ENCODE measurements around the gene FEM1B.

FEM1B gene

GRCh38 chr15:68334661-68335124, 57.1 kb downstream of the FEM1B start:
- no peak overlapping the region for H3K9ac ChIP-seq (ENCODE audit: low read depth, low read length)
- H3K4me1 ChIP-seq (ENCODE audit: insufficient read depth, low read length): peaks cover 23% of the 10 kb centered on the region; the same call in 1 of the 2 replicates

GRCh38 chr15:68335251-68335650, 57.7 kb downstream of the FEM1B start:
- Histone ChIP-seq H3K4me1 (ENCODE audit: insufficient read depth, low read length) (peaks cover 18% of the 10 kb centered on the region; the same call in 1 of the 2 replicates), H3K36me3 (ENCODE audit: insufficient read depth, low read depth, low read length) (no peaks in the 10 kb centered on the region), H3K9me3 (ENCODE audit: insufficient read depth, low read depth, low read length) (no peaks in the 10 kb centered on the region), H3K4me3 (ENCODE audit: low read length) (no peak overlapping the region), H3K27me3 (ENCODE audit: insufficient read depth, low read length) (peaks cover 5% of the 10 kb centered on the region; the same call in 1 of the 2 replicates), H3K27ac (ENCODE audit: low read length) (no peak overlapping the region), H3K9ac (ENCODE audit: low read depth, low read length) (no peak overlapping the region)

More at GRCh38 chr15:68334661-68335124, 57.1 kb downstream of the FEM1B start:
- H3K4me3 ChIP-seq (ENCODE audit: low read length): no peak overlapping the region
- no peaks in the 10 kb centered on the region for H3K9me3 ChIP-seq (ENCODE audit: insufficient read depth, low read depth, low read length)
- no peaks in the 10 kb centered on the region for H3K36me3 ChIP-seq (ENCODE audit: insufficient read depth, low read depth, low read length)
- no peak overlapping the region for H3K27ac ChIP-seq (ENCODE audit: low read length)
- peaks cover 5% of the 10 kb centered on the region; the same call in 1 of the 2 replicates for H3K27me3 ChIP-seq (ENCODE audit: insufficient read depth, low read length)

- Histone ChIP-seq H3K27ac (ENCODE audit: low read length) (no peak overlapping the region), H3K9ac (ENCODE audit: low read depth, low read length) (no peak overlapping the region), H3K4me3 (ENCODE audit: low read length) (no peak overlapping the region), H3K36me3 (ENCODE audit: insufficient read depth, low read depth, low read length) (no peaks in the 10 kb centered on the region), H3K27me3 (ENCODE audit: insufficient read depth, low read length) (peaks cover 5% of the 10 kb centered on the region; the same call in 1 of the 2 replicates), H3K9me3 (ENCODE audit: insufficient read depth, low read depth, low read length) (no peaks in the 10 kb centered on the region), H3K4me1 (ENCODE audit: insufficient read depth, low read length) (peaks cover 14% of the 10 kb centered on the region; the same call in 1 of the 2 replicates)
These were observed 58.1 kb downstream of the FEM1B start for GRCh38 chr15:68335655-68336054.

GRCh38 chr15:68336516-68336915, 59.0 kb downstream of the FEM1B start:
- Histone ChIP-seq H3K27me3 (ENCODE audit: insufficient read depth, low read length) (peaks cover 2% of the 10 kb centered on the region; the same call in 1 of the 2 replicates), H3K4me1 (ENCODE audit: insufficient read depth, low read length) (peaks cover 5% of the 10 kb centered on the region; the same call in 1 of the 2 replicates), H3K36me3 (ENCODE audit: insufficient read depth, low read depth, low read length) (no peaks in the 10 kb centered on the region), H3K4me3 (ENCODE audit: low read length) (no peak overlapping the region), H3K27ac (ENCODE audit: low read length) (no peak overlapping the region), H3K9ac (ENCODE audit: low read depth, low read length) (no peak overlapping the region), H3K9me3 (ENCODE audit: insufficient read depth, low read depth, low read length) (no peaks in the 10 kb centered on the region)

- no peak overlapping the region for H3K9ac ChIP-seq (ENCODE audit: low read depth, low read length)
- H3K9me3 ChIP-seq (ENCODE audit: insufficient read depth, low read depth, low read length): no peaks in the 10 kb centered on the region
- no peaks in the 10 kb centered on the region for H3K27me3 ChIP-seq (ENCODE audit: insufficient read depth, low read length)
- no peaks in the 10 kb centered on the region for H3K36me3 ChIP-seq (ENCODE audit: insufficient read depth, low read depth, low read length)
- 0 out of 2 replicates have a peak, but pooled peaks cover 2% of the 10 kb centered on the region for H3K4me1 ChIP-seq (ENCODE audit: insufficient read depth, low read length)
- no peak overlapping the region for H3K4me3 ChIP-seq (ENCODE audit: low read length)
- no peak overlapping the region for H3K27ac ChIP-seq (ENCODE audit: low read length)
These were observed 60.3 kb downstream of the FEM1B start for GRCh38 chr15:68337826-68338225.

- Histone ChIP-seq H3K36me3 (ENCODE audit: insufficient read depth, low read depth, low read length) (no peaks in the 10 kb centered on the region), H3K27ac (ENCODE audit: low read length) (no peak overlapping the region), H3K27me3 (ENCODE audit: insufficient read depth, low read length) (no peaks in the 10 kb centered on the region), H3K4me1 (ENCODE audit: insufficient read depth, low read length) (0 out of 2 replicates have a peak, but pooled peaks cover 2% of the 10 kb centered on the region), H3K4me3 (ENCODE audit: low read length) (no peak overlapping the region), H3K9ac (ENCODE audit: low read depth, low read length) (no peak overlapping the region), H3K9me3 (ENCODE audit: insufficient read depth, low read depth, low read length) (no peaks in the 10 kb centered on the region)
These were observed 61.9 kb downstream of the FEM1B start for GRCh38 chr15:68339481-68339880.

- no peaks in the 10 kb centered on the region for H3K27me3 ChIP-seq (ENCODE audit: insufficient read depth, low read length)
- no peak overlapping the region for H3K27ac ChIP-seq (ENCODE audit: low read length)
- H3K36me3 ChIP-seq (ENCODE audit: insufficient read depth, low read depth, low read length): no peaks in the 10 kb centered on the region
- H3K9me3 ChIP-seq (ENCODE audit: insufficient read depth, low read depth, low read length): no peaks in the 10 kb centered on the region
- H3K4me3 ChIP-seq (ENCODE audit: low read length): no peak overlapping the region
- H3K9ac ChIP-seq (ENCODE audit: low read depth, low read length): no peak overlapping the region
- H3K4me1 ChIP-seq (ENCODE audit: insufficient read depth, low read length): 0 out of 2 replicates have a peak, but pooled peaks cover 2% of the 10 kb centered on the region
These were observed 63.5 kb downstream of the FEM1B start for GRCh38 chr15:68340726-68341671.

- Histone ChIP-seq H3K27me3 (ENCODE audit: insufficient read depth, low read length) (no peaks in the 10 kb centered on the region), H3K9me3 (ENCODE audit: insufficient read depth, low read depth, low read length) (no peaks in the 10 kb centered on the region), H3K4me1 (ENCODE audit: insufficient read depth, low read length) (no peaks in the 10 kb centered on the region), H3K9ac (ENCODE audit: low read depth, low read length) (no peak overlapping the region), H3K36me3 (ENCODE audit: insufficient read depth, low read depth, low read length) (no peaks in the 10 kb centered on the region), H3K4me3 (ENCODE audit: low read length) (no peak overlapping the region), H3K27ac (ENCODE audit: low read length) (no peak overlapping the region)
These were observed 64.5 kb downstream of the FEM1B start for GRCh38 chr15:68341760-68342725.

GRCh38 chr15:68343579-68344225, 66.2 kb downstream of the FEM1B start:
- H3K4me1 ChIP-seq (ENCODE audit: insufficient read depth, low read length): no peaks in the 10 kb centered on the region
- H3K9me3 ChIP-seq (ENCODE audit: insufficient read depth, low read depth, low read length): no peaks in the 10 kb centered on the region
- no peak overlapping the region for H3K4me3 ChIP-seq (ENCODE audit: low read length)
- no peak overlapping the region for H3K9ac ChIP-seq (ENCODE audit: low read depth, low read length)
- no peaks in the 10 kb centered on the region for H3K36me3 ChIP-seq (ENCODE audit: insufficient read depth, low read depth, low read length)
- H3K27me3 ChIP-seq (ENCODE audit: insufficient read depth, low read length): no peaks in the 10 kb centered on the region
- H3K27ac ChIP-seq (ENCODE audit: low read length): no peak overlapping the region

GRCh38 chr15:68344600-68344999, 67.1 kb downstream of the FEM1B start:
- Histone ChIP-seq H3K4me3 (ENCODE audit: low read length) (no peak overlapping the region), H3K27me3 (ENCODE audit: insufficient read depth, low read length) (no peaks in the 10 kb centered on the region), H3K4me1 (ENCODE audit: insufficient read depth, low read length) (no peaks in the 10 kb centered on the region), H3K27ac (ENCODE audit: low read length) (no peak overlapping the region), H3K9me3 (ENCODE audit: insufficient read depth, low read depth, low read length) (no peaks in the 10 kb centered on the region), H3K36me3 (ENCODE audit: insufficient read depth, low read depth, low read length) (no peaks in the 10 kb centered on the region), H3K9ac (ENCODE audit: low read depth, low read length) (no peak overlapping the region)
